H9 (cell line): Measurements from ENCODE around the gene SHPK. TPM values are rescaled to one million over a fixed set of nuclear protein-coding genes. Genes with fewer than 3 reads are reported as not detected.

ENCODE experiments used
- DNase-seq: peaks from one replicate; pipeline ENCODE4 v3.0.0-alpha.2; 2017
- H2AFZ ChIP-seq: one replicate; pipeline ENCODE4 v1.6.1; 2013; ENCODE audit warnings: mild to moderate bottlenecking, low read length, control low read depth, moderate library complexity
- H2AK5ac ChIP-seq: 2 replicates; pipeline ENCODE4 v1.6.1; 2013; ENCODE audit warnings: low read length, control low read depth, mixed read lengths; ENCODE audit not compliant: insufficient read length
- H2BK120ac ChIP-seq: one replicate; pipeline ENCODE4 v1.6.1; 2013; ENCODE audit warnings: low read depth, mild to moderate bottlenecking, low read length, control low read depth, inconsistent platforms; ENCODE audit not compliant: poor library complexity, severe bottlenecking
- H2BK12ac ChIP-seq: 2 replicates; pipeline ENCODE4 v1.6.1; 2013; ENCODE audit warnings: low read length, control low read depth, mixed read lengths, low read depth; ENCODE audit not compliant: insufficient read length
- H2BK15ac ChIP-seq: 2 replicates; pipeline ENCODE4 v1.6.1; 2013; ENCODE audit warnings: low read depth, low read length, control low read depth
- H2BK20ac ChIP-seq: one replicate; pipeline ENCODE4 v1.6.1; 2013; ENCODE audit warnings: low read depth, mild to moderate bottlenecking, low read length, control low read depth, inconsistent platforms; ENCODE audit not compliant: poor library complexity, severe bottlenecking
- H2BK5ac ChIP-seq: 2 replicates; pipeline ENCODE4 v1.6.1; 2013; ENCODE audit warnings: low read length, control low read depth, mixed read lengths; ENCODE audit not compliant: insufficient read length
- H3K14ac ChIP-seq: 2 replicates; pipeline ENCODE4 v1.6.1; 2013; ENCODE audit warnings: low read length, control low read depth; ENCODE audit not compliant: insufficient read depth
- H3K18ac ChIP-seq: 2 replicates; pipeline ENCODE4 v1.6.1; 2013; ENCODE audit warnings: low read depth, mild to moderate bottlenecking, mixed read lengths, low read length, control low read depth; ENCODE audit not compliant: insufficient read length
- H3K23ac ChIP-seq: 2 replicates; pipeline ENCODE4 v1.6.1; 2013; ENCODE audit warnings: low read length, control low read depth, mixed read lengths, low read depth; ENCODE audit not compliant: insufficient read length
- H3K23me2 ChIP-seq: 2 replicates; pipeline ENCODE4 v1.6.1; 2013; ENCODE audit warnings: low read depth, mild to moderate bottlenecking, mixed read lengths, low read length, control low read depth; ENCODE audit not compliant: insufficient read length, poor library complexity, severe bottlenecking
- H3K27ac ChIP-seq: 2 replicates; pipeline ENCODE4 v1.5.1; 2013; ENCODE audit warnings: low read length, control low read depth, mixed read lengths, low read depth; ENCODE audit not compliant: insufficient read length
- H3K27me3 ChIP-seq: 2 replicates; pipeline ENCODE4 v1.6.1; 2013; ENCODE audit warnings: low read length, control low read depth, inconsistent platforms; ENCODE audit not compliant: insufficient read depth
- H3K4ac ChIP-seq: 2 replicates; pipeline ENCODE4 v1.6.1; 2013; ENCODE audit warnings: low read depth, mild to moderate bottlenecking, control low read depth, inconsistent platforms, low read length, moderate library complexity
- H3K4me1 ChIP-seq: 2 replicates; pipeline ENCODE4 v1.6.1; 2013; ENCODE audit warnings: low read length, control low read depth, inconsistent platforms; ENCODE audit not compliant: insufficient read depth
- H3K4me2 ChIP-seq: 2 replicates; pipeline ENCODE4 v1.6.1; 2013; ENCODE audit warnings: low read length, control low read depth, mixed read lengths; ENCODE audit not compliant: insufficient read length, insufficient read depth
- H3K56ac ChIP-seq: 2 replicates; pipeline ENCODE4 v1.6.1; 2013; ENCODE audit warnings: low read depth, mild to moderate bottlenecking, mixed read lengths, low read length, control low read depth; ENCODE audit not compliant: insufficient read length
- H3K79me1 ChIP-seq: 2 replicates; pipeline ENCODE4 v1.6.1; 2013; ENCODE audit warnings: low read depth, mild to moderate bottlenecking, moderate library complexity, low read length, control low read depth, inconsistent platforms; ENCODE audit not compliant: insufficient read depth, poor library complexity, severe bottlenecking
- H3K79me2 ChIP-seq: 2 replicates; pipeline ENCODE4 v1.6.1; 2013; ENCODE audit warnings: low read length, control low read depth, inconsistent platforms; ENCODE audit not compliant: insufficient read depth
- H3K9ac ChIP-seq: 2 replicates; pipeline ENCODE4 v1.6.1; 2013; ENCODE audit warnings: low read length, control low read depth, mixed read lengths; ENCODE audit not compliant: insufficient read length; ENCODE audit errors: extremely low read depth
- H3K9me3 ChIP-seq: one replicate; pipeline ENCODE4 v1.6.1; 2013; ENCODE audit warnings: low read depth, low read length, inconsistent platforms; ENCODE audit not compliant: control insufficient read depth
- H3T11ph ChIP-seq: one replicate; pipeline ENCODE4 v1.6.1; 2013; ENCODE audit warnings: mild to moderate bottlenecking, low read length, control low read depth, inconsistent platforms
- H4K20me1 ChIP-seq: one replicate; pipeline ENCODE4 v1.6.1; 2013; ENCODE audit not compliant: control insufficient read depth, insufficient read length, insufficient read depth
- H4K5ac ChIP-seq: 2 replicates; pipeline ENCODE4 v1.6.1; 2013; ENCODE audit warnings: low read depth, mild to moderate bottlenecking, mixed read lengths, low read length, control low read depth; ENCODE audit not compliant: insufficient read length
- H4K8ac ChIP-seq: replicated peaks from 2 replicates; pipeline ENCODE4 v1.6.1; 2013; ENCODE audit warnings: low read length, control low read depth, mixed read lengths, low read depth; ENCODE audit not compliant: insufficient read length
- H4K91ac ChIP-seq: 2 replicates; pipeline ENCODE4 v1.6.1; 2013; ENCODE audit warnings: low read depth, mild to moderate bottlenecking, moderate library complexity, mixed read lengths, low read length, control low read depth; ENCODE audit not compliant: insufficient read length
- H3K27ac Mint-ChIP-seq, 3 experiments: 2 replicates in 2 of 3; 3 replicates in 1 of 3; pipeline ENCODE4 v1.8.0; 2020 to 2021; ENCODE audit warnings: mixed read lengths in 3 of 3, mild to moderate bottlenecking in 1 of 3, moderate library complexity in 1 of 3
- H3K27me3 Mint-ChIP-seq: 2 replicates; pipeline ENCODE4 v1.8.0; 2021; ENCODE audit warnings: low read depth, mild to moderate bottlenecking, moderate library complexity, mixed read lengths
- H3K36me3 Mint-ChIP-seq, 3 experiments: 2 replicates in 2 of 3; 3 replicates in 1 of 3; pipeline ENCODE4 v1.8.0; 2020 to 2021; ENCODE audit warnings: low read depth in 3 of 3, mixed read lengths in 3 of 3; ENCODE audit not compliant: insufficient read depth in 1 of 3
- H3K4me1 Mint-ChIP-seq, 2 experiments: 2 replicates each; pipeline ENCODE4 v1.8.0; 2020; ENCODE audit warnings: mixed read lengths in 2 of 2
- H3K4me3 Mint-ChIP-seq, 2 experiments: 2 replicates in 1 of 2; 3 replicates in 1 of 2; pipeline ENCODE4 v1.8.0; 2020 to 2021; ENCODE audit warnings: mild to moderate bottlenecking in 2 of 2, mixed read lengths in 2 of 2, moderate library complexity in 1 of 2
- H3K9me3 Mint-ChIP-seq, 2 experiments: 2 replicates in 1 of 2; 3 replicates in 1 of 2; pipeline ENCODE4 v1.8.0; 2020; ENCODE audit warnings: mild to moderate bottlenecking in 2 of 2, mixed read lengths in 2 of 2, moderate library complexity in 1 of 2
- CTCF ChIP-seq: fragments of 200-600 bp; sonication (generic); conservative IDR thresholded peaks from 3 replicates; pipeline ENCODE4 v1.8.0; 2021; ENCODE audit warnings: antibody characterized with exemption, mild to moderate bottlenecking
- WGBS: extraction: QIAGEN DNeasy Blood & Tissue Kit; methylation state at CpG from one replicate; pipeline ENCODE4 v1.1.7; 2013; ENCODE audit warnings: missing lambda C conversion rate, low lambda C conversion rate, mixed read lengths; ENCODE audit not compliant: insufficient read length; ENCODE audit errors: extremely low coverage; 5-methylcytosine and 5-hydroxymethylcytosine counted together
- total RNA-seq: library from RNA; stranded (reverse); gene quantifications from 2 replicates; pipeline ENCODE4 v1.2.1, GENCODE V29; 2021

Gene SHPK
- total RNA-seq, 1 experiment from 2014 or later = 27.0 TPM

- H2BK15ac ChIP-seq = no peak overlapping the region
Observed at GRCh38 chr17:3641717-3642486, 5.9 kb upstream of the SHPK start.

More at GRCh38 chr17:3641717-3642486, 5.9 kb upstream of the SHPK start:
- no peak overlapping the region for H3K18ac ChIP-seq
- no peaks in the 10 kb centered on the region for H3K9me3 ChIP-seq
- no peak overlapping the region for H3K23ac ChIP-seq
- no peak overlapping the region for H2BK120ac ChIP-seq
- no peak overlapping the region for H2BK12ac ChIP-seq
- H3K27me3 ChIP-seq = no peaks in the 10 kb centered on the region
- H3K27ac Mint-ChIP-seq = peak overlapping the region in 1 of 3 experiments; percentile 74; a peak in 3 of 7 replicates
- no peaks in the 10 kb centered on the region; the same call in 1 of the 2 replicates for H3K4me1 ChIP-seq
- no peaks in the 10 kb centered on the region for H4K20me1 ChIP-seq
- no peak overlapping the region for H3K4me2 ChIP-seq
- H3K79me2 ChIP-seq = no peaks in the 10 kb centered on the region
- H3T11ph ChIP-seq = no peak overlapping the region
- H2AK5ac ChIP-seq = no peak overlapping the region
- H2AFZ ChIP-seq = no peak overlapping the region
- peaks cover 3 to 28% (median 23%) of the 10 kb centered on the region in 3 experiments; a peak in 6 of 7 replicates for H3K36me3 Mint-ChIP-seq
- H3K9me3 Mint-ChIP-seq = no peaks in the 10 kb centered on the region
- H4K5ac ChIP-seq = no peak overlapping the region
- TF ChIP-seq CTCF = no peak
- no peak overlapping the region for H4K8ac ChIP-seq
- no peak overlapping the region for H2BK20ac ChIP-seq
- no peak overlapping the region for H3K56ac ChIP-seq
- DNase-seq = no peak
- peaks cover 4% of the 10 kb centered on the region for H3K23me2 ChIP-seq
- H4K91ac ChIP-seq = no peak overlapping the region
- no CpG with 5 or more reads among the region's 19 CpGs for WGBS
- no peak overlapping the region; the same call in 1 of the 2 replicates for H3K4ac ChIP-seq
- no peak overlapping the region for H3K27ac ChIP-seq
- H3K4me3 Mint-ChIP-seq = no peak overlapping the region
- H3K4me1 Mint-ChIP-seq = peaks cover 20 to 22% of the 10 kb centered on the region in 2 experiments
- H3K27me3 Mint-ChIP-seq = no peaks in the 10 kb centered on the region
- H3K9ac ChIP-seq = no peak overlapping the region
- H2BK5ac ChIP-seq = no peak overlapping the region
- no peak overlapping the region for H3K14ac ChIP-seq
- no peaks in the 10 kb centered on the region for H3K79me1 ChIP-seq
